ENCODE data around the gene PNLDC1.

PNLDC1 gene

DNA sequence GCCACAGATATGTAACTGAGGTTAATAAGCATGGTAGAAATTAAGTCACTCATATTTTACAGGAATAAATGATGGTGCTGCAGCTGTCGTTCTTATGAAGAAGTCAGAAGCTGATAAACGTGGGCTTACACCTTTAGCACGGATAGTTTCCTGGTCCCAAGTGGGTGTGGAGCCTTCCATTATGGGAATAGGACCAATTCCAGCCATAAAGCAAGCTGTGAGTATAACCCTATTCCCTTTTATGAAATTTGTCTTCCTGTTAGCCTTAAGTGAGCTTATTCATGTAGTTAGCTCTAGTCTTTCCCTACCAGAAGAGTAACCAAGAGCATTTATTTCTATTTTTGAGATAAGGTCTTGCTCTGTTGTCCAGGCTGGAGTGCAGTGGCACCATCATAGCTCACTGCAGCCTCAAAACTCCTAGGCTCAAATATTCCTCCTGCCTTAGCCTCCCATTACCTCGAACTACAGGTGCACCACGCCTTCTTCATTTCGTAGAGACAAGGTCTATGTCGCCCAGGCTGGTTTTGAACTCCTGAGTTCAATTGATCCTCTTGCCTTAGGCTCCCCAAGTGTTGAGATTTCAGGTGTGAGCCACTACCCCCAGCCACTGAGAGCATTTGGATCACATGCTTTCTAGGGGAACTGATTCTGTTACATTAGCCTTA, 22.7 kb upstream of the PNLDC1 start:
- no peak overlapping the region for H3K9ac ChIP-seq
- no peak for TF ChIP-seq Cebpa-rat (IDR thresholded peaks at IDR 0.05)
- no peaks in the 10 kb centered on the region for H3K27me3 ChIP-seq
- no peak overlapping the region for H3K27ac ChIP-seq
- H3K4me2 ChIP-seq = no peak overlapping the region
- H4K20me1 ChIP-seq = peaks cover 11 to 71% (median 50%) of the 10 kb centered on the region in 11 experiments; a peak in 21 of 22 replicates
- peaks cover 78 to 95% (median 87%) of the 10 kb centered on the region in 11 experiments for H3K36me3 ChIP-seq
- H3K9me3 ChIP-seq (replicated peaks in 1 of 11) = peaks cover 0 to 5% (median 2%) of the 10 kb centered on the region in 11 experiments; a peak in 11 of 22 replicates
- no peaks in the 10 kb centered on the region; a peak in 1 of 20 replicates for H3K4me1 ChIP-seq
- no peak overlapping the region for H3K4me3 ChIP-seq

DNA sequence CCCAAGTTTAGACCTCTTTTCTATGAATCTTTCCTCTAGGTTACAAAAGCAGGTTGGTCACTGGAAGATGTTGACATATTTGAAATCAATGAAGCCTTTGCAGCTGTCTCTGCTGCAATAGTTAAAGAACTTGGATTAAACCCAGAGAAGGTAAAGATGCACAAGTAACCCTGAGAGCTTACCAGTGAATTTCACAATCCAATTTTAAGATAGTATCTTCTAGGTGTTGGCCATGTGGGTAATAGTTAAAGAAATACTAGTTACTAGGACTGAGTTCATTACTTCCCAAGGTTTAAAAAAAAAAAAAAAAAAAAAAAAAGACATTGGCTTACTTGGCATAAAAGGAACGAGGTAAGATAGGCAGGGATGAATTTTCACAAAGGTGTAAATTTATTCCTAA, 21.9 kb upstream of the PNLDC1 start:
- no peaks in the 10 kb centered on the region for H3K9me3 ChIP-seq (replicated peaks in 1 of 11)
- H3K27ac ChIP-seq = no peak overlapping the region
- no peak overlapping the region for H3K4me3 ChIP-seq
- no peaks in the 10 kb centered on the region for H3K27me3 ChIP-seq
- peaks cover 78 to 95% (median 88%) of the 10 kb centered on the region in 11 experiments for H3K36me3 ChIP-seq
- no peak overlapping the region for H3K4me2 ChIP-seq
- no peaks in the 10 kb centered on the region; a peak in 1 of 20 replicates for H3K4me1 ChIP-seq
- no peak for TF ChIP-seq Cebpa-rat (IDR thresholded peaks at IDR 0.05)
- peaks cover 19 to 78% (median 58%) of the 10 kb centered on the region in 11 experiments; a peak in 21 of 22 replicates for H4K20me1 ChIP-seq
- H3K9ac ChIP-seq = no peak overlapping the region

DNA sequence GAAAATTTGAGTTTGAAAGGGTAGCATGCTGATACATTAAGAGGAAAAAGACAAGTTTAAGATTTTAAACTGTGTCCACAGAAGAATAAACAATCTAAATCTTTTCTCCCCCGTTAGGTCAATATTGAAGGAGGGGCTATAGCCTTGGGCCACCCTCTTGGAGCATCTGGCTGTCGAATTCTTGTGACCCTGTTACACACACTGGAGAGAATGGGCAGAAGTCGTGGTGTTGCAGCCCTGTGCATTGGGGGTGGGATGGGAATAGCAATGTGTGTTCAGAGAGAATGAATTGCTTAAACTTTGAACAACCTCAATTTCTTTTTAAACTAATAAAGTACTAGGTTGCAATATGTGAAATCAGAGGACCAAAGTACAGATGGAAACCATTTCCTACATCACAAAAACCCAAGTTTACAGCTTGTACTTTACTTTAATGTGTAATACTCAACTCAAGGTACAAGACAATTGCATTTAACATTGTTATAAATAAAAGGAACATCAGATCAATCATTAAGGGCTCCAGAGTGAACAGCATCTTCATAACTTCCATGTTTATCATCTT, 21.5 kb upstream of the PNLDC1 start:
- Histone ChIP-seq H3K9ac (no peak overlapping the region), H3K4me1 (no peaks in the 10 kb centered on the region; a peak in 2 of 20 replicates), H3K4me2 (no peak overlapping the region), H4K20me1 (peaks cover 21 to 83% (median 63%) of the 10 kb centered on the region in 11 experiments; a peak in 21 of 22 replicates), H3K27me3 (no peaks in the 10 kb centered on the region), H3K4me3 (no peak overlapping the region), H3K36me3 (peaks cover 80 to 96% (median 89%) of the 10 kb centered on the region in 11 experiments), H3K27ac (no peak overlapping the region), H3K9me3 (replicated peaks in 1 of 11) (no peaks in the 10 kb centered on the region)
- TF ChIP-seq Cebpa-rat (IDR thresholded peaks at IDR 0.05) = no peak

DNA sequence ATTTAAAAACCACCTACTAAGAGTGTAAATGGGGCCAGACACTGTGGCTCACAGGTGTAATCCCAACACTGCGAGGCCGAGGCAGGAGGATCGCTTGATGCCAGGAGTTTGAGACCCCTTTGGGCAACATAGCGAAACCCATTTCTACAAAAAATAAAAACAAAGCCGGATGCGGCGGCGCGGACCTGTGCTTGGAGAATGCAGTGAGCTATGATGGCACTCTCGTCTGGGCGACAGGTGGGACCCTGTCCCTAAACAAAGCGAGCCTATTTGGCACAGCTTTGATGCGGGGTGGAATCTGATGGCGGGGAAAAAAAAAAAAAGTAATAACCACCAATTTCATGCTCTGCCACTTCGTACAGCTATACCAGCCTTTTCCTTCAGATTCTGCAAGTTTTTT, 11.8 kb upstream of the PNLDC1 start:
- Histone ChIP-seq H3K27ac (peak overlapping the region; percentile 83 to 95 (median 93); a peak in 21 of 22 replicates), H3K9me3 (replicated peaks in 1 of 11) (no peaks in the 10 kb centered on the region), H3K4me1 (peaks cover 35 to 47% (median 44%) of the 10 kb centered on the region in 10 experiments), H3K27me3 (no peaks in the 10 kb centered on the region), H4K20me1 (peaks cover 46 to 87% (median 68%) of the 10 kb centered on the region in 11 experiments; a peak in 21 of 22 replicates), H3K4me3 (peak overlapping the region; percentile 87 to 100 (median 98)), H3K4me2 (peak overlapping the region; percentile 91 to 98 (median 95)), H3K36me3 (peaks cover 60 to 73% (median 67%) of the 10 kb centered on the region in 11 experiments), H3K9ac (peak overlapping the region; percentile 93 to 99 (median 96))
- TF ChIP-seq Cebpa-rat (IDR thresholded peaks at IDR 0.05) = no peak

DNA sequence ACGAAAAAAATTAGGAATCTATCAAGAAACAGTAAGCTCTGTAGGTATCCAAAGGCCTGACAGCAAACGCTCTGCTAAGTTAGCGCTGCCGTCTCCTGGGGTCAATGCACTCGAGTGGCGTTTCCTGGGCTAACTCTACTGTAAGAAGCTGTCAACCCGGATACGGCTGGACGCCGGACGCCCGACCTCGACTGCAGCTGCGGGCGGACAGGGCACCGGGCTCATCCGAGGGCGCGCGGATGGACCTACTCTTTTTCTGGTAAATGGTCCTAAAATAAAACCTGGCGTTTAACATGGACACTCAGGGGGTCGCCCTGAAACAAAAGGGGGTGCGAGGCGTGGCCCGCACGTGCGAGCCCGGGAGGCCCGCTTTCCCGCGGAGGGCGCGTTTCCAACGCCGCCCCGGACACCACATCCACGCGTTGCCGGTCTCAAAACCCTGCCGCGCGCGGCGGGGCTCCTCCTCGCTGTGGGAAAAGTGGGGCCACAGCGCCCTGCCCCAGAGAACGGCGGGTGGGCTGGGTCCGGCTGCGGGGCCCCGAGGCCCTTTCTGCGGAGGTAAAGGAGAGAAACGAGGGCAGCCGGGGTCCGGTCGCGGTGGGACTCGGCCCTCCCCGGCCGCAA, 11.2 kb upstream of the PNLDC1 start:
- Histone ChIP-seq H3K4me2 (peak overlapping the region; percentile 91 to 98 (median 95)), H4K20me1 (peaks cover 46 to 86% (median 62%) of the 10 kb centered on the region in 11 experiments; a peak in 21 of 22 replicates), H3K9me3 (replicated peaks in 1 of 11) (no peaks in the 10 kb centered on the region), H3K4me1 (peaks cover 35 to 52% (median 45%) of the 10 kb centered on the region in 10 experiments), H3K4me3 (peak overlapping the region; percentile 87 to 100 (median 98)), H3K27ac (peak overlapping the region; percentile 83 to 95 (median 93)), H3K36me3 (peaks cover 60 to 73% (median 67%) of the 10 kb centered on the region in 11 experiments), H3K27me3 (no peaks in the 10 kb centered on the region), H3K9ac (peak overlapping the region; percentile 93 to 99 (median 96))
- no peak for TF ChIP-seq Cebpa-rat (IDR thresholded peaks at IDR 0.05)

DNA sequence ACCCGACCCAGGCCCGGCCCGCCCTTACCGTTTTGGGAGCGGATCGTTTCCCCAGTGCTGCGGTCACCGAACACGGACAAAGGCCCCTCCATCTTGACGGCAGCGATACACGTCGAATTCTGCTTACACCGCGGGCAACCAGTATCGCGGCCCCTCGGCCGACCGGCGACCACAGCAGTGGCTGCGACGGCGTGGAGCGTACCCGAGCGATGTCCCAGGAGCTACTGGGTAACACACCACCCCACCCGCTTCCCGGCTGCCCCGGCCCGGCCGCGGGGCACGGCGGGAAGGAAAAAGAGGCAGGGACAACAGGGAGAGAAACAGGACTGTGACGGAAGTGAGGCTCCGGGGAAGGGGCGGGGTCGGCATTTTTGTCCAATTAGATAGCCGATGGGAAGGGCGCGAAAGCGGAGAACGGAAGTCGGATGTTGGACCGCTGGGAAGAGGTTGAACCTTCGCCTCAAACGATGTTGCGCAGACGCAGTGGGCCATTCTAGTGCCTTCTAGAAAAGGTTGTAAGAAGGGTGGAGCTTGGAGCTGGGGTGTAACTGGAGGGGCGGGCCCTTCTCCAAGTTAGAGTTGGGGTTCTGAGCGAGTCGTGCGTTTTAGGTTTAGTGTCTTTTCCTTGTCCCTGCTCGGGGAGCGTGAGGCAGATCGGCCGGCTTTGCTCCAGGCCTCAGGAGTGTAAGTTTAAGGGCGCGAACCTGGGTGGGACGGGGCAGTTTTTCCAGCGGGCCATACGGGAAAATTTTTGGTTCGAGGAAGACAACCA, 10.5 kb upstream of the PNLDC1 start, which contains the start of gene TCP1:
TCP1 (minus strand) TSS at position 226 of the 772 bp plus-strand sequence; CDS start at position 92, 134 bp downstream.
- Histone ChIP-seq H3K27me3 (no peaks in the 10 kb centered on the region), H3K27ac (peak within 1 kb of the TSS; percentile 83 to 95 (median 93)), H3K4me3 (peak within 1 kb of the TSS; percentile 87 to 100 (median 98)), H3K9ac (peak within 1 kb of the TSS; percentile 93 to 99 (median 96)), H3K4me1 (peaks cover 35 to 52% (median 45%) of the 10 kb centered on the region in 10 experiments), H4K20me1 (peaks cover 42 to 79% (median 55%) of the 10 kb centered on the region in 11 experiments; a peak in 21 of 22 replicates), H3K4me2 (peak within 1 kb of the TSS; percentile 91 to 99 (median 96)), H3K36me3 (peaks cover 60 to 73% (median 67%) of the 10 kb centered on the region in 11 experiments), H3K9me3 (replicated peaks in 1 of 11) (no peaks in the 10 kb centered on the region)
- TF ChIP-seq Cebpa-rat (IDR thresholded peaks at IDR 0.05) = no peak

DNA sequence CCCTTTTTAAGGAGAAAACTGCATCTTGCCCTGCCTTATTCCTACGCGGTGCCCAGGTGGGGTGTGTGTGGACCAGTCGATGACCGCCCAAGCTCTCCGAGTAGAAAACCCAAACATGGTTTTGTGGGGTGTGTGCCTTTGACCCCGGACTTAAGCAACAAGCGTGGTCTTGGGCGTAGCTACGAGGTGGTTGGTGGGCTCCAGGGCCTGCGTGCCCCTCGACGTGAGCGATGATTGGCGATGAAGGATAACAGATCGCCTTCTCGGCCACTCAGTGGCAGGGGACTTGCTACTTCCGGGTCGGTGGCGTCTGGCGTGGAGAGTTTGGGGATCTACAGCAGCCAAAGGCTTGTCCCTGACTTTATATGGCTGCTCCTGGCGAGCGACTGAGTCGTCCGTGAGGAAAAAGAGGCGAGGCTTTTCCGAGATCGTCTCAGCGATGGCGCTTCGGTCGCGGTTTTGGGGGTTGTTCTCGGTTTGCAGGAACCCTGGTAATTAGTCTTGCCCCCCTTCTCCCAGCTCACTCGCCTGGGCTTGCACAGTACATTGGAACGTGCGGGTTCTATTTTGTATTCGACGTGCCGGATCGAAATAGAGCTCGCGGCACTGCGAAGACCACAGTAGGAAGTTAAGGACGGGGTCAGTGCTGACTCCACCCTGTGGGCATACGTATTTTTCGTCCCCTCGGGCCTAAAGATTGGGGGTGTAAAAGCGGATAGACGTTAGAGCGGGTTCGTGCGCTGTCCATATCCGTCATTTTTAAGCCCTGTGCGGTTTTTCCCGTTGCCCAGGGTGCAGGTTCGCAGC, 9.7 kb upstream of the PNLDC1 start, which contains the start of gene MRPL18:
MRPL18 (plus strand) TSS at position 319 of the 807 bp plus-strand sequence; CDS start at position 440, 121 bp downstream.
- peaks cover 53 to 70% (median 62%) of the 10 kb centered on the region in 11 experiments for H3K36me3 ChIP-seq
- TF ChIP-seq Cebpa-rat (IDR thresholded peaks at IDR 0.05) = no peak

More for the DNA sequence above, 9.7 kb upstream of the PNLDC1 start, which contains the start of gene MRPL18:
- Histone ChIP-seq H4K20me1 (peaks cover 34 to 71% (median 47%) of the 10 kb centered on the region in 11 experiments; a peak in 21 of 22 replicates), H3K27ac (peak within 1 kb of the TSS; percentile 83 to 95 (median 93)), H3K9ac (peak within 1 kb of the TSS; percentile 93 to 99 (median 96)), H3K27me3 (no peaks in the 10 kb centered on the region), H3K9me3 (replicated peaks in 1 of 11) (no peaks in the 10 kb centered on the region), H3K4me1 (peaks cover 35 to 52% (median 45%) of the 10 kb centered on the region in 10 experiments), H3K4me3 (peak within 1 kb of the TSS; percentile 87 to 100 (median 98)), H3K4me2 (peak within 1 kb of the TSS; percentile 91 to 99 (median 96))

Data from BLaER1 treated with 17β-estradiol and CSF1 and Interleukin-3, amounts not matched to agents 10 nM and 100 nM (cell line).